ENCODE data around the gene IWS1.

DNA sequence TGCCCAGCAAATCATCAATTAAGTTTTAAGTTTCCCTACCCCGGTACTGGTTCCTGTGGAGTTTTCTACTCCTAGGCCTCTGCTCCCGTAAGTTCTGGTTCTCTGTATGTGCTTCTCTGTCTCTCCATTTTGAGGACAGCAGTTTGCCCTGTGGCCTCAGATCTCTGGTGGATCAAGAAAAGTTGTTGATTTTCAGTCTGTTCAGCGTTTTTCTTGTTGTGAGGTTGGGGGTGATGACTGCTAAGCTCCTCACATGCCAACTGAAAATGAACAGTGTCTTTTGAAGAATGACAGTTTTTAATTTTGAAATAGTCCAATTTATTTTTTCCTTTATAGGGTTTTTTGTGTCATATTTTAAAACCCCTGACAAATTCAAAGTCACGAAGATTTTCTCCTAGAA is 76.4 kb downstream of the IWS1 start:
- TF ChIP-seq, protein P1, sequence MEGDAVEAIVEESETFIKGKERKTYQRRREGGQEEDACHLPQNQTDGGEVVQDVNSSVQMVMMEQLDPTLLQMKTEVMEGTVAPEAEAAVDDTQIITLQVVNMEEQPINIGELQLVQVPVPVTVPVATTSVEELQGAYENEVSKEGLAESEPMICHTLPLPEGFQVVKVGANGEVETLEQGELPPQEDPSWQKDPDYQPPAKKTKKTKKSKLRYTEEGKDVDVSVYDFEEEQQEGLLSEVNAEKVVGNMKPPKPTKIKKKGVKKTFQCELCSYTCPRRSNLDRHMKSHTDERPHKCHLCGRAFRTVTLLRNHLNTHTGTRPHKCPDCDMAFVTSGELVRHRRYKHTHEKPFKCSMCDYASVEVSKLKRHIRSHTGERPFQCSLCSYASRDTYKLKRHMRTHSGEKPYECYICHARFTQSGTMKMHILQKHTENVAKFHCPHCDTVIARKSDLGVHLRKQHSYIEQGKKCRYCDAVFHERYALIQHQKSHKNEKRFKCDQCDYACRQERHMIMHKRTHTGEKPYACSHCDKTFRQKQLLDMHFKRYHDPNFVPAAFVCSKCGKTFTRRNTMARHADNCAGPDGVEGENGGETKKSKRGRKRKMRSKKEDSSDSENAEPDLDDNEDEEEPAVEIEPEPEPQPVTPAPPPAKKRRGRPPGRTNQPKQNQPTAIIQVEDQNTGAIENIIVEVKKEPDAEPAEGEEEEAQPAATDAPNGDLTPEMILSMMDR (IDR thresholded peaks at IDR 0.05; ENCODE audit: insufficient read depth, low read length, poor library complexity, severe bottlenecking) = no peak
- no peak for TF ChIP-seq EZH2phosphoT487 (conservative IDR thresholded peaks at IDR 0.05; ENCODE audit: low read length)
